NT2/D1 (cell line): ENCODE measurements around the gene MYO3B.
"Not testable (repeated sequence)": the region's sequence is repeated elsewhere in the genome, so short reads cannot be mapped to it uniquely, and the experiment has no call there.

ENCODE experiments used
- DNase-seq: peaks from one replicate; pipeline ENCODE4 v3.0.0-alpha.2; 2011; ENCODE audit warnings: low read depth, low spot score
- H3K27me3 ChIP-seq: 2 replicates; pipeline ENCODE4 v1.6.0; 2011; ENCODE audit warnings: mild to moderate bottlenecking; ENCODE audit not compliant: insufficient read length, insufficient read depth
- H3K36me3 ChIP-seq: 2 replicates; pipeline ENCODE4 v1.6.1; 2011; ENCODE audit warnings: mild to moderate bottlenecking, low read length, mixed read lengths; ENCODE audit not compliant: insufficient read depth, insufficient read length
- H3K4me1 ChIP-seq: 2 replicates; pipeline ENCODE4 v1.5.1; 2011; ENCODE audit not compliant: insufficient read depth, insufficient read length
- H3K4me3 ChIP-seq: 2 replicates; pipeline ENCODE4 v1.5.1; 2011; ENCODE audit warnings: low read depth; ENCODE audit not compliant: insufficient read length
- H3K9ac ChIP-seq: 2 replicates; pipeline ENCODE4 v1.6.0; 2011; ENCODE audit warnings: low read depth; ENCODE audit not compliant: insufficient read length
- H3K9me3 ChIP-seq: 2 replicates; pipeline ENCODE4 v1.5.1; 2011; ENCODE audit warnings: mild to moderate bottlenecking, low read length; ENCODE audit not compliant: insufficient read depth
- SUZ12 ChIP-seq: IDR thresholded peaks from 2 replicates; pipeline ENCODE4 v1.6.1; 2011; ENCODE audit not compliant: insufficient read length, insufficient read depth; ENCODE audit errors: extremely low read depth
- YY1 ChIP-seq: IDR thresholded peaks from 2 replicates; pipeline ENCODE4 v1.6.1; 2011; ENCODE audit not compliant: insufficient read length, insufficient read depth
- ZNF274 ChIP-seq: IDR thresholded peaks from 2 replicates; pipeline ENCODE4 v1.6.1; 2011; ENCODE audit warnings: mild to moderate bottlenecking, low read depth, low read length

MYO3B gene

GRCh38 chr2:170467568-170468422, 289.8 kb downstream of the MYO3B start:
- no peaks in the 10 kb centered on the region for H3K27me3 ChIP-seq
- no peaks in the 10 kb centered on the region for H3K4me1 ChIP-seq
- TF ChIP-seq ZNF274, result no peak
- no peak for TF ChIP-seq SUZ12
- no peak for TF ChIP-seq YY1
- no peak for DNase-seq
- H3K36me3 ChIP-seq, result no peaks in the 10 kb centered on the region
- no peaks in the 10 kb centered on the region for H3K9me3 ChIP-seq
- H3K4me3 ChIP-seq, result no peak overlapping the region
- no peak overlapping the region for H3K9ac ChIP-seq

GRCh38 chr2:170468557-170468956, 290.6 kb downstream of the MYO3B start:
- Histone ChIP-seq H3K4me3 (no peak overlapping the region), H3K9ac (no peak overlapping the region), H3K27me3 (no peaks in the 10 kb centered on the region), H3K9me3 (no peaks in the 10 kb centered on the region), H3K36me3 (no peaks in the 10 kb centered on the region), H3K4me1 (no peaks in the 10 kb centered on the region)
- DNase-seq, result no peak
- TF ChIP-seq ZNF274 (no peak), YY1 (no peak), SUZ12 (no peak)

- not testable (repeated sequence) for H3K9ac ChIP-seq, H3K36me3 ChIP-seq, H3K27me3 ChIP-seq, DNase-seq, H3K4me1 ChIP-seq, H3K9me3 ChIP-seq, H3K4me3 ChIP-seq
Observed at GRCh38 chr2:170472498-170472897, 294.6 kb downstream of the MYO3B start.

GRCh38 chr2:170475878-170476277, 297.9 kb downstream of the MYO3B start:
- no peaks in the 10 kb centered on the region for H3K27me3 ChIP-seq
- DNase-seq, result no peak
- H3K9ac ChIP-seq, result no peak overlapping the region
- TF ChIP-seq ZNF274, result no peak
- TF ChIP-seq SUZ12, result no peak
- no peak for TF ChIP-seq YY1
- no peak overlapping the region for H3K4me3 ChIP-seq
- peaks cover 7% of the 10 kb centered on the region; the same call in 1 of the 2 replicates for H3K9me3 ChIP-seq
- peaks cover 3% of the 10 kb centered on the region for H3K4me1 ChIP-seq
- H3K36me3 ChIP-seq, result no peaks in the 10 kb centered on the region

GRCh38 chr2:170477630-170478029, 299.7 kb downstream of the MYO3B start:
- peaks cover 7% of the 10 kb centered on the region; the same call in 1 of the 2 replicates for H3K9me3 ChIP-seq
- no peak for TF ChIP-seq YY1
- TF ChIP-seq SUZ12, result no peak
- no peak for TF ChIP-seq ZNF274
- no peaks in the 10 kb centered on the region for H3K36me3 ChIP-seq

GRCh38 chr2:170481201-170481600, 303.3 kb downstream of the MYO3B start:
- Histone ChIP-seq H3K36me3 (no peaks in the 10 kb centered on the region), H3K9ac (no peak overlapping the region), H3K27me3 (no peaks in the 10 kb centered on the region), H3K9me3 (peaks cover 4% of the 10 kb centered on the region; the same call in 1 of the 2 replicates), H3K4me3 (no peak overlapping the region), H3K4me1 (peaks cover under 1% of the 10 kb centered on the region)
- no peak for DNase-seq
- TF ChIP-seq YY1 (no peak), SUZ12 (no peak)

More at GRCh38 chr2:170477630-170478029, 299.7 kb downstream of the MYO3B start:
- no peak for DNase-seq
- Histone ChIP-seq H3K9ac (no peak overlapping the region), H3K27me3 (no peaks in the 10 kb centered on the region), H3K4me1 (peaks cover 3% of the 10 kb centered on the region), H3K4me3 (no peak overlapping the region)

GRCh38 chr2:170484552-170484951, 306.6 kb downstream of the MYO3B start:
- H3K27me3 ChIP-seq, result no peaks in the 10 kb centered on the region
- no peak for DNase-seq
- H3K9ac ChIP-seq, result no peak overlapping the region
- no peaks in the 10 kb centered on the region for H3K36me3 ChIP-seq
- TF ChIP-seq YY1 (no peak), SUZ12 (no peak), ZNF274 (no peak)
- H3K9me3 ChIP-seq, result no peaks in the 10 kb centered on the region
- H3K4me3 ChIP-seq, result no peak overlapping the region
- no peaks in the 10 kb centered on the region for H3K4me1 ChIP-seq
